Heart left ventricle (tissue), 16 donors: Measurements from ENCODE around the gene VWA8. TPM values are rescaled to one million over a fixed set of nuclear protein-coding genes. Genes with fewer than 3 reads are reported as not detected.

Experiments used
- ATAC-seq, 4 donors: fragments of 200-7000 bp; cut with Tn5 transposase; one replicate each; pipeline ENCODE4 v1.9.1; 2020 to 2022; ENCODE audit warnings: moderate library complexity in 4 of 4, mild to moderate bottlenecking in 3 of 4, moderate number of reproducible peaks in 1 of 4
- DNase-seq, 5 donors: peaks; one replicate each; pipeline ENCODE4 v3.0.0-alpha.2; 2020
- H3K27ac ChIP-seq, 12 donors: fragments of 200-600 bp; sonication (generic) in 4 of 12; one replicate each; pipeline versions ENCODE4 v1.5.0 to v1.8.0; 2016 to 2022; ENCODE audit warnings: mild to moderate bottlenecking in 2 of 12
- H3K27me3 ChIP-seq, 9 donors: fragments of 200-600 bp; sonication (generic) in 2 of 9; one replicate each; pipeline versions ENCODE4 v1.5.1 to v1.8.0; 2016 to 2022; ENCODE audit warnings: mild to moderate bottlenecking in 3 of 9
- H3K36me3 ChIP-seq, 9 donors: fragments of 200-600 bp; sonication (generic) in 2 of 9; one replicate each; pipeline versions ENCODE4 v1.5.0 to v1.8.0; 2018 to 2022; ENCODE audit warnings: mild to moderate bottlenecking in 2 of 9
- H3K4me1 ChIP-seq, 12 donors: fragments of 200-600 bp; sonication (generic) in 4 of 12; one replicate each; pipeline versions ENCODE4 v1.5.0 to v1.8.0; 2016 to 2022; ENCODE audit warnings: mild to moderate bottlenecking in 3 of 12
- H3K4me3 ChIP-seq, 12 donors: fragments of 200-600 bp; sonication (generic) in 4 of 12; one replicate each; pipeline versions ENCODE4 v1.5.0 to v1.8.0; 2017 to 2022; ENCODE audit warnings: mild to moderate bottlenecking in 9 of 12, moderate library complexity in 4 of 12
- H3K9me3 ChIP-seq, 12 donors: fragments of 200-600 bp; sonication (generic) in 4 of 12; one replicate each; pipeline versions ENCODE4 v1.5.0 to v1.8.0; 2016 to 2022; ENCODE audit warnings: mild to moderate bottlenecking in 1 of 12
- POLR2A ChIP-seq, 2 donors: fragments of 450-650 bp; IDR thresholded peaks; one replicate each; pipeline ENCODE4 v1.6.1; 2017; ENCODE audit warnings: antibody characterized with exemption in 2 of 2, mild to moderate bottlenecking in 2 of 2, moderate library complexity in 2 of 2
- WGBS, 4 donors: extraction: QIAGEN DNeasy Blood & Tissue Kit in 2 of 4; methylation state at CpG; one replicate each; pipeline versions ENCODE4 v1.1.5 to v1.1.7; 2013 to 2018; 5-methylcytosine and 5-hydroxymethylcytosine counted together
- intact Hi-C, 10 donors: fragments of 100-400 bp; cut with DNase I; formaldehyde crosslinking; loops; one replicate each; pipeline versions ENCODE4 v1.11.1 to v1.14.2; 2022
- polyA plus RNA-seq, 2 donors: library from polyadenylated mRNA; stranded (reverse); fragments of 200-250 nt; gene quantifications; one replicate each; pipeline ENCODE4 v1.2.3, GENCODE V29; 2013
- total RNA-seq, 9 donors: library from RNA; depleted of rRNA in 2 of 9; stranded (reverse); fragments of >200 nt in 2 of 9; fragmentation: NEBNext Ultra II Directional in 3 of 9; extraction: Animal tissue kit (Norgen Biotek cat#: 25700) in 3 of 9; gene quantifications; one replicate each; pipeline versions ENCODE4 v1.1.0 to v1.2.4, GENCODE V29; 2016 to 2023
- TF ChIP-seq, protein P1 (sequence below), 12 donors: fragments of 200-600 bp; sonication (generic) in 4 of 12; IDR thresholded peaks; one replicate each; pipeline versions ENCODE4 v1.5.0 to v1.8.0; 2018 to 2022; ENCODE audit warnings: antibody characterized with exemption in 12 of 12, mild to moderate bottlenecking in 5 of 12
- donor health status: ischemic (EF 13 %, LVEDD 7.1; RV severe dilation, severe dysfunction).
- donor health status: healthy with polysubstance abuse.
- donor health status: DM: no; HTN: yes; CAD: no.
- donor health status: DM: no; HTN: no; CAD: no.
- donor health status: ischemic (EF 25% LVEDD 6.9; RV normal size, moderate dysfunction).
- donor health status: ischemic (EF 25% LVEDD 5.7; RV mildly dilated, moderate dysfunction).
- donor health status: healthy.
- donor health status: DM: yes; HTN: yes; CAD: no.
- donor health status: ischemic (EF 35%, LVEDD 5.7; RV mildly dilated, moderate dysfunction).
- donor health status: nonischemic (EF 11% LVEDD 7.7; RV severe dilation, severe dysfunction).
- donor health status: DM: yes; HTN: yes; CAD: no.
- donor health status: PGD.
- donor health status: ischemic (EF 29% LVEDD 5.4; RV normal size, mild dysfunction).
- donor health status: nonischemic (EF 23%, LVEDD 6.1; RV moderate dilation, normal function).

The VWA8 gene
- total and polyA plus RNA-seq, 11 donors: 12.1 to 64.1 (median 41.8) TPM

DNA sequence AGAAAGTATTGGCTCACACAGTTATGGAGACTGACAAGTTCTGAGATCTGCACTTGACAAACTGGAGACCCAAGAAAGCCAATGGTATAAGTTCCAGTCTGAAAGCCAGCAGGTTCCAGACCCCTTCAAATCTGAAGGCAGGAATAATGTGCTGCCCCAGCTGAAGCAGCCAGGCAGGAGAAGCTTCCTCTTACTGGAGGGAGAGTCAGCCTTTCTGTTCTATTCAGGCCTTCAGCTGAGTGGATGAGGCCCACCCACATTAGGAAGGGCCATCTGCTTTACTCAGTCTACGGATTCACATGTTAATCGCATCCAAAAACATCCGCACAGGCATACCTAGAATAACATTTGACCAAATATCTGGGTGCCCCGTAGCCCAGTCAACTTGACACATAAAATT is 8.2 kb upstream of the VWA8 start:
- DNase-seq: no peak
- H3K4me1 ChIP-seq: peaks cover 0 to 3% (median 0%) of the 10 kb centered on the region in 12 donors
- no peak overlapping the region for H3K4me3 ChIP-seq
- H3K27me3 ChIP-seq: no peaks in the 10 kb centered on the region
- no peaks in the 10 kb centered on the region for H3K9me3 ChIP-seq
- no peak for ATAC-seq
- no peak for TF ChIP-seq POLR2A (IDR thresholded peaks at IDR 0.05)
- TF ChIP-seq, protein P1, sequence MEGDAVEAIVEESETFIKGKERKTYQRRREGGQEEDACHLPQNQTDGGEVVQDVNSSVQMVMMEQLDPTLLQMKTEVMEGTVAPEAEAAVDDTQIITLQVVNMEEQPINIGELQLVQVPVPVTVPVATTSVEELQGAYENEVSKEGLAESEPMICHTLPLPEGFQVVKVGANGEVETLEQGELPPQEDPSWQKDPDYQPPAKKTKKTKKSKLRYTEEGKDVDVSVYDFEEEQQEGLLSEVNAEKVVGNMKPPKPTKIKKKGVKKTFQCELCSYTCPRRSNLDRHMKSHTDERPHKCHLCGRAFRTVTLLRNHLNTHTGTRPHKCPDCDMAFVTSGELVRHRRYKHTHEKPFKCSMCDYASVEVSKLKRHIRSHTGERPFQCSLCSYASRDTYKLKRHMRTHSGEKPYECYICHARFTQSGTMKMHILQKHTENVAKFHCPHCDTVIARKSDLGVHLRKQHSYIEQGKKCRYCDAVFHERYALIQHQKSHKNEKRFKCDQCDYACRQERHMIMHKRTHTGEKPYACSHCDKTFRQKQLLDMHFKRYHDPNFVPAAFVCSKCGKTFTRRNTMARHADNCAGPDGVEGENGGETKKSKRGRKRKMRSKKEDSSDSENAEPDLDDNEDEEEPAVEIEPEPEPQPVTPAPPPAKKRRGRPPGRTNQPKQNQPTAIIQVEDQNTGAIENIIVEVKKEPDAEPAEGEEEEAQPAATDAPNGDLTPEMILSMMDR (IDR thresholded peaks at IDR 0.05): no peak
- WGBS, 4 donors: 83 to 98% (median 90%) methylated on average over 4 of the region's 4 CpGs
- intact Hi-C loops: loop anchor here in 2 of 10 donors (10.0 kb wide), 2 partner anchors 76 to 304 kb away; partner anchors contain the start of gene DGKH (in 1 of the 2)
- H3K36me3 ChIP-seq: no peaks in the 10 kb centered on the region
- H3K27ac ChIP-seq: no peak overlapping the region

DNA sequence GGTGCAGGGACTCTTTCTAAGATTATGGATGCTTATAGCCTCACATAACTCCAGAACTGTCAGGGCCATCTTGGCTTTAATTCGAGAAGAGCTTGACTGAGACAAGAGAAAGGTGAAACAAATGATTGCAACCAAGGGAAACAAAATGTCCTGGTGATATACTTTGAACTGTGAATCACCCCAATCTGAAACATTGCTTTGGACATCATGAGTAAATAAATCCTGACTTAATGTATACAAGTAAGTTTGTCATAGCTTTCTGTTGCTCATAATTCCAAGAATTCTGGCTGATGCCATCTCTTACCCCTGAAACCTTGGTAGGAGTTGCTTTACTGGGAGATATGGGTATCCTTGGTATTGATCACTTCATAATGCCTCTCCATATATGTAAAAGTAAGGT is 5.8 kb upstream of the VWA8 start:
- intact Hi-C loops: loop anchor here in 2 of 10 donors (10.0 kb wide), 2 partner anchors 78 to 302 kb away; partner anchors contain the start of gene DGKH (in 1 of the 2)
- Histone ChIP-seq H3K9me3 (no peaks in the 10 kb centered on the region), H3K4me1 (peaks cover 0 to 4% (median 0%) of the 10 kb centered on the region in 12 donors), H3K27me3 (no peaks in the 10 kb centered on the region), H3K36me3 (no peaks in the 10 kb centered on the region), H3K27ac (no peak overlapping the region), H3K4me3 (no peak overlapping the region)
- WGBS, 4 donors: 79 to 93% (median 89%) methylated on average over 1 of the region's 1 CpG
- DNase-seq (no peak), ATAC-seq (no peak)
- TF ChIP-seq, protein P1 (IDR thresholded peaks at IDR 0.05): no peak
- no peak for TF ChIP-seq POLR2A (IDR thresholded peaks at IDR 0.05)

DNA sequence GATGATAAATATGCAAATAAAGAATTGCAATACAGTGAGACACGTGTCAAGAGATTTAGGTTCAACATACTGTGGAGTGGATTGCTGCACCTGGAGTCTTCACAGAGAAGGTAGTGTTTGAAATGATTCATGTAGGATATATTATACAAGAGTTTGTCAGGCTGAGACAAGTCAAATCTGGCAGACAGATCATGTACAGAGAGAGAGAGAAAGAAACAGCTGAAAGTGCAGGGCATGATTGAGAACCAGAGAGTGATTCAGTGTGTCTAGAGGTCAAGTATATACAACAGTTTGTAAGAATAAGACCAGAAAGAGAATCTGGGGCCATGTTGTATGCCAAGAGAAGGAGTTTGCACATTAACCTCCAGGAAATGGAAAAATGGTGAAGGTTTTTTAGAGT is 2.1 kb upstream of the VWA8 start:
- no peaks in the 10 kb centered on the region for H3K9me3 ChIP-seq
- no peaks in the 10 kb centered on the region for H3K36me3 ChIP-seq
- no peak overlapping the region for H3K4me3 ChIP-seq
- H3K4me1 ChIP-seq: peaks cover 0 to 29% (median 10%) of the 10 kb centered on the region in 12 donors
- H3K27me3 ChIP-seq: no peaks in the 10 kb centered on the region
- no peak for DNase-seq
- 94 to 97% (median 94%) methylated on average over 1 of the region's 1 CpG for WGBS, 4 donors
- H3K27ac ChIP-seq: no peak overlapping the region
- intact Hi-C loops: loop anchor here in 3 of 10 donors (5.0 to 10.0 kb wide), 6 partner anchors 46 to 298 kb away; partner anchors contain the start of gene DGKH (in 2 of the 3)
- TF ChIP-seq POLR2A (IDR thresholded peaks at IDR 0.05): no peak
- TF ChIP-seq, protein P1 (IDR thresholded peaks at IDR 0.05): no peak
- no peak for ATAC-seq

DNA sequence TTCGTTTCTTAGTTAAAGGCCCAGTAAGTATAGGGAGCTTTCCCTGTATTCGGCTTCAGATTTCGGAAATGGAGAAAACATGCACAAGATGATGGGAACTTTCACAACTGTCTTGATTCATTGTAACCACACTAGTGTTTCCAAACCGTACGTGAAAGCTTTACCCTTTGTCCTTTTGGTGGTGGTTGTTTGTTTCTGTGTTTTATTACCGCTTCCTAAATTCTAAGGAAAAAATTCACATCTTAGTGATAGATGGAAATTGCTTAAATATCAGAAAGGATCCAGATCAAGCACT is 504 bp upstream of the VWA8 start:
- no peak for ATAC-seq

More for the DNA sequence above, 504 bp upstream of the VWA8 start:
- H3K4me3 ChIP-seq: peak overlapping the region; percentile 53 to 95 (median 84)
- 20 to 29% (median 26%) methylated on average over 6 of the region's 6 CpGs for WGBS, 4 donors
- H3K36me3 ChIP-seq: no peaks in the 10 kb centered on the region
- intact Hi-C loops: loop anchor here in 3 of 10 donors (5.0 to 10.0 kb wide), 6 partner anchors 44 to 297 kb away; partner anchors contain the start of gene DGKH (in 2 of the 3)
- no peaks in the 10 kb centered on the region for H3K27me3 ChIP-seq
- H3K9me3 ChIP-seq: no peaks in the 10 kb centered on the region
- no peak for DNase-seq
- TF ChIP-seq, protein P1 (IDR thresholded peaks at IDR 0.05): no peak
- TF ChIP-seq POLR2A (IDR thresholded peaks at IDR 0.05): no peak
- peaks cover 0 to 36% (median 10%) of the 10 kb centered on the region in 12 donors for H3K4me1 ChIP-seq
- H3K27ac ChIP-seq: peak overlapping the region; percentile 75 to 95 (median 90)
